HCT116 (cell line): ENCODE data around the gene NLRP6. TPM values are rescaled to one million over a fixed set of nuclear protein-coding genes. Genes with fewer than 3 reads are reported as not detected.

Experiments
- ATAC-seq: fragments of 200-7000 bp; cut with Tn5 transposase; 2 replicates; pipeline ENCODE4 v1.9.1; 2020; ENCODE audit warnings: mild to moderate bottlenecking, moderate library complexity
- BruUV-seq: library from RNA; stranded (reverse); fragments of 400-500 nt; replicated peaks from 2 replicates; lab custom pipeline; 2021; lab: Mats Ljungman, UMichigan
- CTCF ChIA-PET: fragments of 300-600 bp; sonication (Branson Sonifier 250); formaldehyde crosslinking; loops from one replicate; lab custom pipeline; 2021; ENCODE audit warnings: antibody characterized with exemption; lab: Charles Lee
- POLR2A ChIA-PET: fragments of 300-600, 350-600 bp; sonication (Branson Sonifier 250); formaldehyde crosslinking; loops from one replicate; lab custom pipeline; 2021; ENCODE audit warnings: antibody characterized with exemption; lab: Charles Lee
- RAD21 ChIA-PET, 2 experiments: fragments of 300-600 bp; sonication (Branson Sonifier 250); formaldehyde crosslinking; loops; one replicate each; lab custom pipeline; 2023; ENCODE audit warnings: low total read pairs in 2 of 2; ENCODE audit not compliant: uncharacterized antibody in 2 of 2, unreplicated experiment in 2 of 2, low non-redundant PET in 1 of 2; lab: Charles Lee
- DNase-seq: peaks from one replicate; pipeline ENCODE4 v3.0.0-alpha.2; 2010; ENCODE audit warnings: low read depth, low spot score
- H2AFZ ChIP-seq: fragments of 200-600 bp; shearing (Covaris generic), sonication (generic); 2 replicates; pipeline ENCODE4 v1.6.1; 2017; ENCODE audit warnings: low read depth, mixed run types, mixed read lengths, antibody characterized with exemption, low read length; ENCODE audit not compliant: poor library complexity, severe bottlenecking
- H3K27ac ChIP-seq: 2 replicates; pipeline ENCODE4 v1.5.1; 2012; ENCODE audit warnings: low read depth, low read length
- H3K27me3 ChIP-seq: fragments of 200-600 bp; sonication (generic); 2 replicates; pipeline ENCODE4 v1.6.1; 2016; ENCODE audit warnings: mixed run types, low read length, mixed read lengths; ENCODE audit not compliant: insufficient read depth
- H3K36me3 ChIP-seq, 2 experiments: fragments of 200-500 bp in 1 of 2; fragments of 200-600 bp in 1 of 2; sonication (Bioruptor generic) in 1 of 2; sonication (generic) in 1 of 2; 2 replicates each; pipeline versions ENCODE4 v1.5.1 to v1.6.1; 2014 to 2016; ENCODE audit warnings: low read length in 2 of 2, inconsistent platforms in 1 of 2, mixed read lengths in 1 of 2, mixed run types in 1 of 2; ENCODE audit not compliant: insufficient read depth in 2 of 2, control insufficient read depth in 1 of 2
- H3K4me1 ChIP-seq, 2 experiments: fragments of 200-600 bp in 1 of 2; sonication (generic) in 1 of 2; 2 replicates each; pipeline versions ENCODE4 v1.5.1 to v1.6.1; 2012 to 2017; ENCODE audit warnings: low read length in 2 of 2, inconsistent platforms in 1 of 2, mild to moderate bottlenecking in 1 of 2, mixed read lengths in 1 of 2, mixed run types in 1 of 2, moderate library complexity in 1 of 2; ENCODE audit not compliant: insufficient read depth in 2 of 2, control insufficient read depth in 1 of 2
- H3K4me2 ChIP-seq: fragments of 200-600 bp; sonication (generic); 2 replicates; pipeline ENCODE4 v1.6.1; 2017; ENCODE audit warnings: mixed run types, low read length, mixed read lengths
- H3K4me3 ChIP-seq, 2 experiments: fragments of 200-600 bp in 1 of 2; sonication (generic) in 1 of 2; replicated peaks in 1 of 2; 2 replicates each; pipeline ENCODE4 v1.5.1; 2011 to 2016; ENCODE audit warnings: low read length in 2 of 2, control low read depth in 1 of 2, low read depth in 1 of 2, mild to moderate bottlenecking in 1 of 2, mixed read lengths in 1 of 2, mixed run types in 1 of 2
- H3K79me2 ChIP-seq: fragments of 200-600 bp; sonication (generic); 2 replicates; pipeline ENCODE4 v1.6.1; 2017; ENCODE audit warnings: mild to moderate bottlenecking, mixed run types, low read length, moderate library complexity, mixed read lengths; ENCODE audit not compliant: insufficient read depth
- H3K9ac ChIP-seq: fragments of 200-600 bp; sonication (generic); 2 replicates; pipeline ENCODE4 v1.6.1; 2016; ENCODE audit warnings: low read length, mixed read lengths
- H3K9me2 ChIP-seq: fragments of 200-600 bp; sonication (generic), shearing (Covaris generic); 2 replicates; pipeline ENCODE4 v1.6.1; 2017; ENCODE audit warnings: mixed run types, mild to moderate bottlenecking, moderate library complexity; ENCODE audit not compliant: insufficient read depth
- H3K9me3 ChIP-seq, 2 experiments: fragments of 200-500 bp in 1 of 2; fragments of 200-600 bp in 1 of 2; sonication (Bioruptor generic) in 1 of 2; sonication (generic) in 1 of 2; 2 replicates each; pipeline ENCODE4 v1.6.1; 2014 to 2017; ENCODE audit warnings: low read length in 2 of 2, mixed read lengths in 2 of 2, inconsistent platforms in 1 of 2, low read depth in 1 of 2, mild to moderate bottlenecking in 1 of 2, mixed run types in 1 of 2, moderate library complexity in 1 of 2; ENCODE audit not compliant: control insufficient read depth in 1 of 2, insufficient read depth in 1 of 2
- H4K20me1 ChIP-seq: fragments of 200-600 bp; sonication (generic), shearing (Covaris generic); 2 replicates; pipeline ENCODE4 v1.6.1; 2017; ENCODE audit warnings: mixed run types, mild to moderate bottlenecking, moderate library complexity; ENCODE audit not compliant: insufficient read depth
- CBX3 ChIP-seq: IDR thresholded peaks from 2 replicates; pipeline ENCODE4 v1.6.1; 2012; ENCODE audit warnings: low read depth
- CEBPB ChIP-seq: IDR thresholded peaks from 2 replicates; pipeline ENCODE4 v1.6.1; 2012; ENCODE audit warnings: low read depth
- ELF1 ChIP-seq: IDR thresholded peaks from 2 replicates; pipeline ENCODE4 v1.6.1; 2012; ENCODE audit warnings: low read depth, borderline replicate concordance
- EZH2phosphoT487 ChIP-seq: fragments of 200-600 bp; IDR thresholded peaks from 2 replicates; pipeline ENCODE4 v1.6.1; 2018; ENCODE audit warnings: antibody characterized with exemption, borderline replicate concordance
- JUND ChIP-seq: IDR thresholded peaks from 2 replicates; pipeline ENCODE4 v1.6.1; 2012
- POLR2AphosphoS5 ChIP-seq: IDR thresholded peaks from 2 replicates; pipeline ENCODE4 v1.6.1; 2011; ENCODE audit warnings: mild to moderate bottlenecking, low read depth, low read length, moderate library complexity
- RAD21 ChIP-seq: IDR thresholded peaks from 2 replicates; pipeline ENCODE4 v1.6.1; 2012; ENCODE audit warnings: low read depth, mild to moderate bottlenecking
- SP1 ChIP-seq: IDR thresholded peaks from 2 replicates; pipeline ENCODE4 v1.6.1; 2012; ENCODE audit warnings: low read depth
- SRF ChIP-seq: IDR thresholded peaks from 2 replicates; pipeline ENCODE4 v1.6.1; 2012; ENCODE audit warnings: low read depth
- TCF7L2 ChIP-seq: IDR thresholded peaks from 2 replicates; pipeline ENCODE4 v1.7.0; 2011; ENCODE audit warnings: borderline replicate concordance, inconsistent platforms; ENCODE audit not compliant: insufficient read depth, insufficient read length; ENCODE audit errors: extremely low read depth
- YY1 ChIP-seq: IDR thresholded peaks from 2 replicates; pipeline ENCODE4 v1.6.1; 2011; ENCODE audit warnings: low read length, low read depth, moderate library complexity, mild to moderate bottlenecking; ENCODE audit not compliant: insufficient replicate concordance; ENCODE audit errors: extremely low read depth
- intact Hi-C: fragments of 100-400 bp; cut with micrococcal nuclease; formaldehyde crosslinking; loops from 2 replicates; pipeline ENCODE4 v1.10.0; 2022
- total RNA-seq: library from RNA; stranded (reverse); gene quantifications from one replicate; pipeline ENCODE4 v1.2.1, GENCODE V29; 2021; ENCODE audit not compliant: unreplicated experiment
- TF ChIP-seq, protein P1 (sequence below): IDR thresholded peaks from 2 replicates; pipeline ENCODE4 v1.6.1; 2012
- TF ChIP-seq, protein P2 (sequence below): IDR thresholded peaks from 2 replicates; pipeline ENCODE4 v1.6.1; 2012
- TF ChIP-seq, protein P3 (sequence below), 3 experiments: fragments of 200-600 bp in 1 of 3; sonication (generic) in 1 of 3; IDR thresholded peaks in 2 of 3; conservative IDR thresholded peaks in 1 of 3; 2 replicates each; pipeline ENCODE4 v1.5.1; 2012 to 2017; ENCODE audit warnings: low read depth in 2 of 3, low read length in 2 of 3, antibody characterized with exemption in 1 of 3, borderline replicate concordance in 1 of 3, control low read depth in 1 of 3, mild to moderate bottlenecking in 1 of 3, mixed read lengths in 1 of 3, mixed run types in 1 of 3, moderate library complexity in 1 of 3; ENCODE audit not compliant: insufficient read depth in 1 of 3

NLRP6 gene
- total RNA-seq, 1 experiment from 2014 or later = not detected

DNA sequence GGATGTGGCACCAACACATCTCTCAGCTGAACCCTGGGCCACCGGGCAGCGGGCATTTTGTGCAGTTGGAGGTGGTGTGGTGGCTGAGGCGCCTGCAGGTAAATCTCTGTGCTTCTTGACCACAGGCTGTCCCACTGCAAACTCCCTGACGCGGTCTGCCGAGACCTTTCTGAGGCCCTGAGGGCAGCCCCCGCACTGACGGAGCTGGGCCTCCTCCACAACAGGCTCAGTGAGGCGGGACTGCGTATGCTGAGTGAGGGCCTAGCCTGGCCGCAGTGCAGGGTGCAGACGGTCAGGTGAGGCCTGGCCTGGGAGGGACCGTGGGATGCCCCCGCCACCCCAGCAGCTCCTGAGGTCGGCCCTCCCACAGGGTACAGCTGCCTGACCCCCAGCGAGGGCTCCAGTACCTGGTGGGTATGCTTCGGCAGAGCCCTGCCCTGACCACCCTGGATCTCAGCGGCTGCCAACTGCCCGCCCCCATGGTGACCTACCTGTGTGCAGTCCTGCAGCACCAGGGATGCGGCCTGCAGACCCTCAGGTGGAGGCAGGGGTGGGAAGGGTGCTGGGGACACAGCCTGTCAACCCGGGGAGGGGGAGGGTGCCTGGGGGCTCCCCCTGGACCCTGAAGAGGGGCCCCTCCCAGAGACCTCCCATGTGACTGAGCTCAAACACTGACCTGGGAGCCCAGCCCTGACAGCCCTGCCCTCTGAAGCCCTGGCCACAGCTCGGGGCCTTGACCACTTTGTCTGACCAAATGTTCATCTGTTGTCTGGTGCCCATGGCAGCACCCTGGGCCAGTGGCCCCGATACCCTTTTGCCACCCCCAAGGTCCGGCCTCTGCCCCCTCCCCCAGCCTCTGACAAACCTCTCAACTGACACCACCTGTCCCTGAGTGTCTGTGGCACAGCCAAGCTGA is 6.2 kb downstream of the NLRP6 start:
- H3K4me2 ChIP-seq = no peak overlapping the region

More for the DNA sequence above, 6.2 kb downstream of the NLRP6 start:
- no peak overlapping the region for H3K9ac ChIP-seq
- TF ChIP-seq ELF1 (no peak), CEBPB (no peak), SP1 (no peak), YY1 (no peak), RAD21 (no peak), CBX3 (no peak), POLR2AphosphoS5 (no peak), TCF7L2 (no peak), EZH2phosphoT487 (no peak), SRF (no peak), JUND (no peak)
- TF ChIP-seq, protein P1, sequence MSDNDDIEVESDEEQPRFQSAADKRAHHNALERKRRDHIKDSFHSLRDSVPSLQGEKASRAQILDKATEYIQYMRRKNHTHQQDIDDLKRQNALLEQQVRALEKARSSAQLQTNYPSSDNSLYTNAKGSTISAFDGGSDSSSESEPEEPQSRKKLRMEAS = no peak
- TF ChIP-seq, protein P2, sequence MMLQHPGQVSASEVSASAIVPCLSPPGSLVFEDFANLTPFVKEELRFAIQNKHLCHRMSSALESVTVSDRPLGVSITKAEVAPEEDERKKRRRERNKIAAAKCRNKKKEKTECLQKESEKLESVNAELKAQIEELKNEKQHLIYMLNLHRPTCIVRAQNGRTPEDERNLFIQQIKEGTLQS = no peak
- TF ChIP-seq, protein P3, sequence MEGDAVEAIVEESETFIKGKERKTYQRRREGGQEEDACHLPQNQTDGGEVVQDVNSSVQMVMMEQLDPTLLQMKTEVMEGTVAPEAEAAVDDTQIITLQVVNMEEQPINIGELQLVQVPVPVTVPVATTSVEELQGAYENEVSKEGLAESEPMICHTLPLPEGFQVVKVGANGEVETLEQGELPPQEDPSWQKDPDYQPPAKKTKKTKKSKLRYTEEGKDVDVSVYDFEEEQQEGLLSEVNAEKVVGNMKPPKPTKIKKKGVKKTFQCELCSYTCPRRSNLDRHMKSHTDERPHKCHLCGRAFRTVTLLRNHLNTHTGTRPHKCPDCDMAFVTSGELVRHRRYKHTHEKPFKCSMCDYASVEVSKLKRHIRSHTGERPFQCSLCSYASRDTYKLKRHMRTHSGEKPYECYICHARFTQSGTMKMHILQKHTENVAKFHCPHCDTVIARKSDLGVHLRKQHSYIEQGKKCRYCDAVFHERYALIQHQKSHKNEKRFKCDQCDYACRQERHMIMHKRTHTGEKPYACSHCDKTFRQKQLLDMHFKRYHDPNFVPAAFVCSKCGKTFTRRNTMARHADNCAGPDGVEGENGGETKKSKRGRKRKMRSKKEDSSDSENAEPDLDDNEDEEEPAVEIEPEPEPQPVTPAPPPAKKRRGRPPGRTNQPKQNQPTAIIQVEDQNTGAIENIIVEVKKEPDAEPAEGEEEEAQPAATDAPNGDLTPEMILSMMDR (IDR thresholded peaks at IDR 0.05 in 2 of 3, conservative IDR thresholded peaks at IDR 0.05 in 1 of 3; ENCODE audit: borderline replicate concordance in 1 of 3, insufficient read depth in 1 of 3, low read depth in 2 of 3, low read length in 2 of 3) = no peak
- TF ChIP-seq, all 23 proteins: peak for 0
- no peaks in the 10 kb centered on the region for H3K9me2 ChIP-seq
- RAD21 ChIA-PET = interaction anchor here in 1 of 2 experiments (0.7 kb wide), 1 partner anchor 17 kb away, joined by 9 read pairs; no protein-coding TSS in a partner anchor
- POLR2A ChIA-PET = no interaction called here
- no peaks in the 10 kb centered on the region for H3K9me3 ChIP-seq
- CTCF ChIA-PET = no interaction called here
- H3K27ac ChIP-seq = no peak overlapping the region; the same call in 1 of the 2 replicates
- no peak overlapping the region for H2AFZ ChIP-seq
- H4K20me1 ChIP-seq = no peaks in the 10 kb centered on the region
- peaks cover 3% of the 10 kb centered on the region; the same call in 1 of the 2 replicates for H3K79me2 ChIP-seq
- H3K36me3 ChIP-seq = no peaks in the 10 kb centered on the region
- H3K4me1 ChIP-seq = peaks cover 10 to 22% of the 10 kb centered on the region in 2 experiments
- DNase-seq = no peak
- ATAC-seq = no peak
- intact Hi-C loops = loop anchor here (5.0 kb wide), 1 partner anchor 47 kb away; the partner anchor contains the start of genes PSMD13 and SIRT3
- BruUV-seq = no TSS peak
- H3K4me3 ChIP-seq = no peak overlapping the region
- no peaks in the 10 kb centered on the region for H3K27me3 ChIP-seq
